Vagina (tissue), 2 donors: ENCODE data around the gene FEZF1. TPM values are rescaled to one million over a fixed set of nuclear protein-coding genes. Genes with fewer than 3 reads are reported as not detected.
"Not testable (repeated sequence)": the region's sequence is repeated elsewhere in the genome, so short reads cannot be mapped to it uniquely, and the experiment has no call there.

Experiments
- DNase-seq, 2 donors: peaks; one replicate each; pipeline ENCODE4 v3.0.0-alpha.2; 2017; ENCODE audit errors: extremely low spot score in 2 of 2
- H3K27ac ChIP-seq: fragments of 200-600 bp; sonication (generic); one replicate; pipeline ENCODE4 v1.5.1; 2019
- H3K27me3 ChIP-seq: fragments of 200-600 bp; sonication (generic); one replicate; pipeline ENCODE4 v1.5.1; 2019
- H3K36me3 ChIP-seq, 2 donors: fragments of 200-600 bp; sonication (generic); one replicate each; pipeline ENCODE4 v1.5.1; 2017 to 2019
- H3K4me1 ChIP-seq: fragments of 200-600 bp; sonication (generic); one replicate; pipeline ENCODE4 v1.5.1; 2019
- H3K4me3 ChIP-seq, 2 donors: fragments of 200-600 bp; sonication (generic); 1 replicate in 1 of 2; 2 replicates in 1 of 2; pipeline ENCODE4 v1.5.1; 2016 to 2019
- H3K9me3 ChIP-seq: fragments of 200-600 bp; sonication (generic); one replicate; pipeline ENCODE4 v1.5.1; 2019
- POLR2A ChIP-seq, 2 donors: fragments of 450-650 bp; IDR thresholded peaks; one replicate each; pipeline ENCODE4 v1.6.1; 2017; ENCODE audit warnings: antibody characterized with exemption in 2 of 2, mild to moderate bottlenecking in 2 of 2, moderate library complexity in 2 of 2
- POLR2AphosphoS5 ChIP-seq, 2 donors: sonication (generic); formaldehyde crosslinking; IDR thresholded peaks; one replicate each; pipeline ENCODE4 v1.9.0; 2017; ENCODE audit warnings: antibody characterized with exemption in 2 of 2, mild to moderate bottlenecking in 2 of 2, low read depth in 1 of 2; ENCODE audit not compliant: insufficient read depth in 1 of 2
- intact Hi-C: fragments of 100-400 bp; cut with DNase I; formaldehyde crosslinking; loops from one replicate; pipeline ENCODE4 v1.15.1; 2023
- total RNA-seq: library from RNA; depleted of rRNA; stranded (reverse); fragments of >200 nt; gene quantifications from one replicate; pipeline ENCODE4 v1.2.3, GENCODE V29; 2016
- TF ChIP-seq, protein P1 (sequence below), 3 experiments: fragments of 450-650 bp in 2 of 3; fragments of 200-600 bp in 1 of 3; sonication (generic) in 1 of 3; IDR thresholded peaks; one replicate each; pipeline ENCODE4 v1.5.1; 2017 to 2019; ENCODE audit warnings: antibody characterized with exemption in 3 of 3, mild to moderate bottlenecking in 2 of 3, moderate library complexity in 2 of 3

Gene FEZF1
- total RNA-seq, 1 donor from 2014 or later, result not detected

DNA sequence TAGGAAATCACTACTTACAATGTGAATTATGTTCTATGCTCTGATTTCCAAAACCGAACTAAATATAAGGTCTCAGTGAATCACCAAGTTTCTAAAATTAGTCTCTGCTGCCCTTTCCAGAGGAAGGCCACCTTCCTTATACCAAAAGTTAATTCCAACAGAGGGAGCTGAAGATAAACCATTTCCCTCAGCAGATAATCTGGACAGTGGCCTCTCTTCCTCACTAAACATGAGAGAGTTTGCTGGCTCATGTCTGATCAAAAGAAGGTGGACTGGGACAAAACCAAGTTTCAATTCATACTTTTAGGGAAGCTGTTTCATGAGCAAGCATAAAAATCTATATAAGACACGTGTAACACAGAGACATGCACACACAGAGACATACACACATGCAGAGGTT lies 6.4 kb downstream of the FEZF1 start:
- H3K27me3 ChIP-seq, result peaks cover 21% of the 10 kb centered on the region
- intact Hi-C loops, result no loop called here

DNA sequence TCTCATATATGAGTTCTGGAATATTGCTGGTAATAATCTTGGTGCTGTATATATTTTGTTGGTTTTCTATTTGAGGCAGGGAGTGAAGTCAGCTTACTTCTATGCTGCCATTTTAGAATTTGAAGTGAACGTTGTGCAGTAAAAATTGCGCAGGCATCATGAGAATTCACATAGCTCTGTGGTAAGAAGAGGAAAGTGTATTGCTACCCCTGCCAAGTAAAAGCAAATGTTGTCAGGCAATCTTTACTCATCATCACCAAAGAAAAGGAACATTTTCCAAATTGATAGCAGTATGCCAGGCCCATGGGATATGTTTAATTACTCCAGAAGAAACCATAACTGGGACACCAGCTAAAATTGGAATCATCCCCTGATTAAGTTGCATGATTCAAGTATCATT lies 13.4 kb downstream of the FEZF1 start:
- no peak for TF ChIP-seq POLR2A (IDR thresholded peaks at IDR 0.05)
- Histone ChIP-seq H3K36me3 (no peaks in the 10 kb centered on the region), H3K4me1 (no peaks in the 10 kb centered on the region), H3K27ac (no peak overlapping the region), H3K9me3 (no peaks in the 10 kb centered on the region), H3K4me3 (no peak overlapping the region), H3K27me3 (no peaks in the 10 kb centered on the region)
- DNase-seq, result no peak
- intact Hi-C loops, result no loop called here

More for the DNA sequence above, 6.4 kb downstream of the FEZF1 start:
- no peak overlapping the region for H3K4me3 ChIP-seq
- no peak overlapping the region for H3K27ac ChIP-seq
- no peaks in the 10 kb centered on the region for H3K9me3 ChIP-seq
- H3K36me3 ChIP-seq, result no peaks in the 10 kb centered on the region
- peaks cover 12% of the 10 kb centered on the region for H3K4me1 ChIP-seq
- no peak for TF ChIP-seq POLR2AphosphoS5 (IDR thresholded peaks at IDR 0.05; ENCODE audit: insufficient read depth in 1 of 2, low read depth in 1 of 2)
- no peak for TF ChIP-seq POLR2A (IDR thresholded peaks at IDR 0.05)
- TF ChIP-seq, protein P1, sequence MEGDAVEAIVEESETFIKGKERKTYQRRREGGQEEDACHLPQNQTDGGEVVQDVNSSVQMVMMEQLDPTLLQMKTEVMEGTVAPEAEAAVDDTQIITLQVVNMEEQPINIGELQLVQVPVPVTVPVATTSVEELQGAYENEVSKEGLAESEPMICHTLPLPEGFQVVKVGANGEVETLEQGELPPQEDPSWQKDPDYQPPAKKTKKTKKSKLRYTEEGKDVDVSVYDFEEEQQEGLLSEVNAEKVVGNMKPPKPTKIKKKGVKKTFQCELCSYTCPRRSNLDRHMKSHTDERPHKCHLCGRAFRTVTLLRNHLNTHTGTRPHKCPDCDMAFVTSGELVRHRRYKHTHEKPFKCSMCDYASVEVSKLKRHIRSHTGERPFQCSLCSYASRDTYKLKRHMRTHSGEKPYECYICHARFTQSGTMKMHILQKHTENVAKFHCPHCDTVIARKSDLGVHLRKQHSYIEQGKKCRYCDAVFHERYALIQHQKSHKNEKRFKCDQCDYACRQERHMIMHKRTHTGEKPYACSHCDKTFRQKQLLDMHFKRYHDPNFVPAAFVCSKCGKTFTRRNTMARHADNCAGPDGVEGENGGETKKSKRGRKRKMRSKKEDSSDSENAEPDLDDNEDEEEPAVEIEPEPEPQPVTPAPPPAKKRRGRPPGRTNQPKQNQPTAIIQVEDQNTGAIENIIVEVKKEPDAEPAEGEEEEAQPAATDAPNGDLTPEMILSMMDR (IDR thresholded peaks at IDR 0.05), result no peak
- no peak for DNase-seq

DNA sequence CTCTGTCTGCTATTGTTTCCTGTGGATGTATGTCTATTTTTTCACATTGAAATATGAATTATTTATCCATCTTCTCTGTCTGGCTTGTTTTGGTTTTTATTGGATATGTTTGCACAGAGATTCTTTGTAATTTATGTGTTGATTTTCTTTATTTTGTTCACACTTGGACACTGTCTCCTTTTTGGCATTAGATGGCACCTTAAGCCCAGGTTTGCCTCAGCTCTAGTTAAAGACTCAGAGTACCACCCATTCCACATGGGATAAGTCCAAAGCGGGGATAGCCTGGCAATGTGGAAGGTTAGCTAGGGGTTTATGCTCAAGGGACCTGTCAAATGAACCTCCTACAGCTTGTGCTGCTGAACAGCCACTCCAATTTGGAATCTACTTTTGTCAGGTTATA lies 14.1 kb downstream of the FEZF1 start:
- Histone ChIP-seq H3K4me3 (no peak overlapping the region), H3K36me3 (no peaks in the 10 kb centered on the region), H3K9me3 (no peaks in the 10 kb centered on the region), H3K27ac (no peak overlapping the region), H3K4me1 (no peaks in the 10 kb centered on the region), H3K27me3 (no peaks in the 10 kb centered on the region)
- DNase-seq, result no peak
- TF ChIP-seq POLR2AphosphoS5 (IDR thresholded peaks at IDR 0.05; ENCODE audit: insufficient read depth in 1 of 2, low read depth in 1 of 2), result no peak
- no peak for TF ChIP-seq POLR2A (IDR thresholded peaks at IDR 0.05)
- TF ChIP-seq, protein P1 (IDR thresholded peaks at IDR 0.05), result no peak
- intact Hi-C loops, result no loop called here

DNA sequence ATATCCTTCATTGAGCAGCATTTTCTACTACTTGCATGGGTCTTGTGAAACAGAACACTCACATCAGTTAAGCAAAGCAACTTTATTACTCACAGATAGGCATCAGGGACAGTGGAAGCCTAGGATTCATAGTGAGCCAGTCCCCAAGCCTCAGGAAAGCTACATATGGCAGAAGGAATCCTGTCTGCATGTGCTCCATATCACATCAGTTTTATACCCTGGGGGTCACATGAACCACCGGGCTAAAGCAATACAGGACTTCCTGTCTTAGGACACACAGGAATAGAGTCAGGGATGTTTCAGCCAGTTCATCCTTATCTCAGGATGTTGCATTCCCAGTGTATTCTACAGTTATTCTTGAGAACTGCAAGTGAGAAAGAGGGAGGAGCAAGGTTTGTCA lies 15.1 kb downstream of the FEZF1 start:
- Histone ChIP-seq H3K4me1 (no peaks in the 10 kb centered on the region), H3K9me3 (no peaks in the 10 kb centered on the region), H3K27ac (no peak overlapping the region), H3K27me3 (no peaks in the 10 kb centered on the region), H3K36me3 (no peaks in the 10 kb centered on the region), H3K4me3 (no peak overlapping the region)
- intact Hi-C loops, result no loop called here
- no peak for DNase-seq
- TF ChIP-seq, protein P1 (IDR thresholded peaks at IDR 0.05), result no peak
- TF ChIP-seq POLR2AphosphoS5 (IDR thresholded peaks at IDR 0.05; ENCODE audit: insufficient read depth in 1 of 2, low read depth in 1 of 2) (no peak), POLR2A (IDR thresholded peaks at IDR 0.05) (no peak)

DNA sequence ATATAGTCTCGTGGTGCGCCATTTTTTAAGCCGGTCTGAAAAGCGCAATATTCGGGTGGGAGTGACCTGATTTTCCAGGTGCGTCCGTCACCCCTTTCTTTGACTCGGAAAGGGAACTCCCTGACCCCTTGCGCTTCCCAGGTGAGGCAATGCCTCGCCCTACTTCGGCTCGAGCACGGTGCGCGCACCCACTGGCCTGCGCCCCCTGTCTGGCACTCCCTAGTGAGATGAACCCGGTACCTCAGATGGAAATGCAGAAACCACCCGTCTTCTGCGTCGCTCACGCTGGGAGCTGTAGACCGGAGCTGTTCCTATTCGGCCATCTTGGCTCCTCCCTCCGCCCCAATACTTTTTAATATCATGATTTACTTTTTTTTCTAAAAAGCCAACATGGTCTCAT lies 19.9 kb downstream of the FEZF1 start:
- H3K4me3 ChIP-seq, intact Hi-C loops, H3K27me3 ChIP-seq, H3K4me1 ChIP-seq, H3K9me3 ChIP-seq, H3K36me3 ChIP-seq, H3K27ac ChIP-seq, DNase-seq: not testable (repeated sequence)

DNA sequence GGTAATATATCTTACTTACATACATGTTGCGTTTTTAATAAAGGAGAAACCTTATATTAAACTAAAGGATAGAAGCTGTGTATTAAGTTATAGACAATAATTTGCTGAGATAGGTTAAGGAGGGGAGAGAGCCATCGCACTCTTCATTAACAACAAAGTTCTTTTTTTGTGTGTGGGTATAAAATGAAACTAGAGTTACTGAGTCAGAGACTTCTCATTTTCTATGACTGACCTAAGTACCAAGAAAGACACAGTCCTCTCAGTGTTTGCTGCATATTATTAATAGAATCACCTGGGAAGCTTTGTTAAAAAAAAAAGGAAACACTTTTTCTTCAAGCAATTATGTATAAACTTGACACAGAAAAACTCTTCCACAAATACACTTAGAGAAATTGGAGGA lies 31.4 kb downstream of the FEZF1 start:
- Histone ChIP-seq H3K4me1 (no peaks in the 10 kb centered on the region), H3K27me3 (no peaks in the 10 kb centered on the region), H3K4me3 (no peak overlapping the region), H3K36me3 (no peaks in the 10 kb centered on the region), H3K9me3 (no peaks in the 10 kb centered on the region), H3K27ac (no peak overlapping the region)
- no peak for DNase-seq
- TF ChIP-seq, protein P1 (IDR thresholded peaks at IDR 0.05), result no peak
- TF ChIP-seq POLR2AphosphoS5 (IDR thresholded peaks at IDR 0.05; ENCODE audit: insufficient read depth in 1 of 2, low read depth in 1 of 2) (no peak), POLR2A (IDR thresholded peaks at IDR 0.05) (no peak)
- intact Hi-C loops, result no loop called here
